BLaER1 treated with 17β-estradiol and CSF1 and Interleukin-3, amounts not matched to agents 10 nM and 100 nM (cell line): ENCODE results near the gene NTM.

Experiments
- H3K27ac ChIP-seq, 11 experiments: shearing (Covaris generic); formaldehyde crosslinking; 2 replicates each; pipeline ENCODE4 v1.8.1; 2022
- H3K27me3 ChIP-seq, 11 experiments: shearing (Covaris generic); formaldehyde crosslinking; 2 replicates each; pipeline ENCODE4 v1.8.1; 2022
- H3K36me3 ChIP-seq, 11 experiments: shearing (Covaris generic); formaldehyde crosslinking; 2 replicates each; pipeline ENCODE4 v1.8.1; 2022
- H3K4me1 ChIP-seq, 10 experiments: shearing (Covaris generic); formaldehyde crosslinking; 2 replicates each; pipeline ENCODE4 v1.8.1; 2022
- H3K4me2 ChIP-seq, 11 experiments: shearing (Covaris generic); formaldehyde crosslinking; 2 replicates each; pipeline ENCODE4 v1.8.1; 2022
- H3K4me3 ChIP-seq, 10 experiments: shearing (Covaris generic); formaldehyde crosslinking; 2 replicates each; pipeline ENCODE4 v1.8.1; 2022
- H3K9ac ChIP-seq, 11 experiments: shearing (Covaris generic); formaldehyde crosslinking; 2 replicates each; pipeline ENCODE4 v1.8.1; 2022
- H3K9me3 ChIP-seq, 11 experiments: shearing (Covaris generic); formaldehyde crosslinking; replicated peaks in 1 of 11; 2 replicates each; pipeline ENCODE4 v1.8.1; 2022
- H4K20me1 ChIP-seq, 11 experiments: shearing (Covaris generic); formaldehyde crosslinking; 2 replicates each; pipeline ENCODE4 v1.8.1; 2022
- Cebpa-rat ChIP-seq, 11 experiments: shearing (Covaris generic); IDR thresholded peaks; 2 replicates each; pipeline ENCODE4 v1.8.1; 2022

Gene NTM

GRCh38 chr11:131723088-131723487, 352.7 kb downstream of the NTM start:
- peaks cover 0 to 6% (median 0%) of the 10 kb centered on the region in 10 experiments; a peak in 1 of 20 replicates for H3K4me1 ChIP-seq
- no peak overlapping the region for H3K4me2 ChIP-seq
- H3K36me3 ChIP-seq = no peaks in the 10 kb centered on the region
- no peak for TF ChIP-seq Cebpa-rat (IDR thresholded peaks at IDR 0.05)
- no peak overlapping the region for H3K27ac ChIP-seq
- no peak overlapping the region for H3K4me3 ChIP-seq
- H3K9me3 ChIP-seq = no peaks in the 10 kb centered on the region
- H3K9ac ChIP-seq = no peak overlapping the region
- H3K27me3 ChIP-seq = no peaks in the 10 kb centered on the region
- no peaks in the 10 kb centered on the region for H4K20me1 ChIP-seq

GRCh38 chr11:131724436-131724975, 354.1 kb downstream of the NTM start:
- Histone ChIP-seq H3K9ac (no peak overlapping the region), H3K9me3 (no peaks in the 10 kb centered on the region), H3K4me1 (peaks cover 0 to 6% (median 0%) of the 10 kb centered on the region in 10 experiments; a peak in 1 of 20 replicates), H3K4me3 (no peak overlapping the region), H3K36me3 (no peaks in the 10 kb centered on the region), H4K20me1 (no peaks in the 10 kb centered on the region), H3K27me3 (no peaks in the 10 kb centered on the region), H3K27ac (no peak overlapping the region), H3K4me2 (peak overlapping the region in 2 of 11 experiments; percentile 4 to 12; a peak in 2 of 22 replicates)
- no peak for TF ChIP-seq Cebpa-rat (IDR thresholded peaks at IDR 0.05)

DNA sequence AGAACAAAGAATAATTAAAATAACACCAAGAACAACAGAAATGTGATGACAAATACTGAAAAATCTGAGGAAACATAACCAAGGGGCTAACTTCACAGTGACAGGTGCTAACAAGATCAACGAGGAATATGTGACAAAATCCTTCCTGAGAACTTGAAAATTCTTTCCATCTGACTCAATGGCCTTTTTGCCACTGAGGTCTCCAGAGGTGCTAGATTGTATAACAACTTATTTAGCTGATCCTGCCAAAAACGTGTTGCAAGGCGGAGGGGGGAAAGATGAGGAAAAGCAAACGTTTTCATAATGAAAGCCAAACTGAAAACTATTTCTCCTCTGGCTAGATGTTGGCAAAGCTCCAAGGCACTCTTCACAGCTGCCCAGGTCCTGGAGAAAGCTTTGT, 364.5 kb downstream of the NTM start:
- Histone ChIP-seq H3K4me1 (no peaks in the 10 kb centered on the region), H3K4me3 (no peak overlapping the region), H3K36me3 (no peaks in the 10 kb centered on the region), H3K9me3 (no peaks in the 10 kb centered on the region), H3K4me2 (no peak overlapping the region), H4K20me1 (no peaks in the 10 kb centered on the region), H3K9ac (no peak overlapping the region), H3K27ac (no peak overlapping the region), H3K27me3 (peaks cover 0 to 7% (median 0%) of the 10 kb centered on the region in 11 experiments; a peak in 3 of 22 replicates)
- TF ChIP-seq Cebpa-rat (IDR thresholded peaks at IDR 0.05) = no peak

DNA sequence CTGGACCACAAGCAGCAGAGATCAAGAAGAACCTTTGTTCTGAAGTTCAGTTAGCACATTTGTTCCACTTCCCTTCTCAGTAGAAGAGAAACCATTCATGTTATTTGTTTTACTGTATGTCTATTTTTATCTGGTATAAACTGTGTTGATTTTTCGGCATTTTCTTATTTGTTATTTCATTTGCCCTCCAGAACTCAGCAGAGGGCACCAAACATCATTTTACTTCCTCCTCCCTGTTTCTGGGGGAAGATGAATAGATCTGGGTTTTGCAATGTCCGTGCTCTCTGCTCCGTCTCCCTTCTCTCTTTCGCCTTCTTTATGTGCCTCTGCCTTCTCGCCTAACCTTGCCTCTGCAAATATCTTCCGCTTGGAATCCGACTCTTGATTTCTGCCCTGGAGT, 366.9 kb downstream of the NTM start:
- no peak overlapping the region for H3K9ac ChIP-seq
- H3K9me3 ChIP-seq = no peaks in the 10 kb centered on the region
- H3K27me3 ChIP-seq = peaks cover 0 to 7% (median 0%) of the 10 kb centered on the region in 11 experiments; a peak in 3 of 22 replicates
- no peak overlapping the region for H3K27ac ChIP-seq
- H3K4me2 ChIP-seq = no peak overlapping the region
- no peaks in the 10 kb centered on the region for H4K20me1 ChIP-seq
- no peak for TF ChIP-seq Cebpa-rat (IDR thresholded peaks at IDR 0.05)
- H3K4me1 ChIP-seq = no peaks in the 10 kb centered on the region
- H3K4me3 ChIP-seq = no peak overlapping the region
- no peaks in the 10 kb centered on the region for H3K36me3 ChIP-seq

DNA sequence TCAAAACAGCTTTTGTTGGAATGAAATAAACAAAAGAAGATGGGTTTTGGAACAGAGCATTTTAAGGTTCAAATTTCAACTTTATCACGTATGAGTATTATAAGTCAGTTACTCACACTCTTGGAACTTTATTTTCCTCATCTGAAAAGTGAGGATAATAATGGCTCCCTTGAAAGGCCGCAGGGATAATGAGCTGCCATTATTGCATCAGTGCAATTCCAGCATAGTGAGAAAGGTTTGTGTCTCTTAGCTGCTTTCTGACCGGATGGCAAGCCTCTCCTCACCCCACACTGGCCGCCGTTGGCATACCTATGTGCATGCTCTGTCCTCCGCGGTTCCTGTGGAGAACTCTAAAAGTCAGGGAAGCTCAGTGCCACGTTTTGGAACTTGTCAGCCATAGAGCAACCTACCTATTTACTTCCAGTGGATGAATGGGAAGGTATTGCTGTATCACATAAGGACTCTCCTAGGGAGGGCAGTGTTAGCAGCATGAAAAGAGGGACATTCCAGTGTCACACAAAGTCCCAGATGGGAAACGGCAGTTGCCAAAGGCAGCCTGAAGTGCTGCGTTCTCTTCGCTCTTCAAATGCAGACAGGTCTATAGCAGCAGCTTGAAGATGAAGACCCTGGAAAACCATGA, 368.9 kb downstream of the NTM start:
- no peak overlapping the region for H3K4me2 ChIP-seq
- H3K4me1 ChIP-seq = no peaks in the 10 kb centered on the region
- no peak for TF ChIP-seq Cebpa-rat (IDR thresholded peaks at IDR 0.05)
- H3K4me3 ChIP-seq = no peak overlapping the region
- peaks cover 0 to 7% (median 0%) of the 10 kb centered on the region in 11 experiments; a peak in 3 of 22 replicates for H3K27me3 ChIP-seq
- no peaks in the 10 kb centered on the region for H3K9me3 ChIP-seq
- H4K20me1 ChIP-seq = no peaks in the 10 kb centered on the region
- H3K9ac ChIP-seq = no peak overlapping the region
- no peak overlapping the region for H3K27ac ChIP-seq
- H3K36me3 ChIP-seq = no peaks in the 10 kb centered on the region

DNA sequence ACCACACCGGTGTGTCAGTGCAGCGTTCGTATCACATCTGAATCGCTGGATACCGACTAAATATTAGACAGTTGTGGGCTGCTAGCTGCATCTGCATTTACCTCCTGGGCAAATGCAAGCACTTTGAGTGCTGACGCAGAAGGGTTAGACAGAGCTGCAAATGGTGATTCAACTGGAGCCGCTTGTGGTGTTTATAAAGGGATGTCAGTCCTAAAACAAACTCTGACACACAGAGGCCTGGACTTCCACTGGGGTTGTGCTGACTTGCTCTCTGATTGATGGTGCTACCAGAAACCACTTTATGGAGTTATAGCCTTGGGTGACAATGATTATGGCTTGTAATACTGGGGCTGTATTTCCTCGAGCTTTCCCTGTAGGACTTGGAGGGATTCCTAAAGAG, 374.4 kb downstream of the NTM start:
- H3K9me3 ChIP-seq = no peaks in the 10 kb centered on the region
- H3K27me3 ChIP-seq = no peaks in the 10 kb centered on the region
- no peak overlapping the region for H3K4me3 ChIP-seq
- H3K4me1 ChIP-seq = peaks cover 0 to 9% (median 0%) of the 10 kb centered on the region in 10 experiments; a peak in 2 of 20 replicates
- TF ChIP-seq Cebpa-rat (IDR thresholded peaks at IDR 0.05) = no peak
- H3K9ac ChIP-seq = no peak overlapping the region
- peaks cover 0 to 5% (median 0%) of the 10 kb centered on the region in 11 experiments; a peak in 1 of 22 replicates for H4K20me1 ChIP-seq
- H3K27ac ChIP-seq = no peak overlapping the region
- no peaks in the 10 kb centered on the region for H3K36me3 ChIP-seq
- no peak overlapping the region; a peak in 1 of 22 replicates for H3K4me2 ChIP-seq

DNA sequence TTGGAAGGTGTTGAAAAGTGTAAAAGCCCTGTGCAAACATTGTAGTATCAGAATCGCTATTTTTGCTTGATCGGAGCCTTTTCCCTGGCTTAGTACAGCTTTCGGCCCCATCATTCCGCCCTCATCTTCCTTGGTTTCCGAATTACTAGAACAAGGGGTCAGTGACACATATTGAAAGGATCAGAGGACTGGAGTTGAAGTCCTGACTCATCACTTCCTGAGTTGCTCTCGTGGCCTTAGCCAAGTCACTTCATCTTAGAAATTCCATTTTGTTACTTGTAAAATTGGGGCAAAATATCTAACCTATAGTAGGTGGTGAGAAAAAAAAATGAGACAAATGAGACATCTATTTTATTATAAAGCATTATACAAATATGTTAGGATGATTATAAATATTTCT, 375.0 kb downstream of the NTM start:
- no peak overlapping the region for H3K4me3 ChIP-seq
- peaks cover 0 to 9% (median 0%) of the 10 kb centered on the region in 10 experiments; a peak in 2 of 20 replicates for H3K4me1 ChIP-seq
- TF ChIP-seq Cebpa-rat (IDR thresholded peaks at IDR 0.05) = no peak
- no peaks in the 10 kb centered on the region for H3K9me3 ChIP-seq
- no peak overlapping the region; a peak in 1 of 22 replicates for H3K4me2 ChIP-seq
- peaks cover 0 to 5% (median 0%) of the 10 kb centered on the region in 11 experiments; a peak in 1 of 22 replicates for H4K20me1 ChIP-seq
- no peaks in the 10 kb centered on the region for H3K36me3 ChIP-seq
- no peak overlapping the region for H3K27ac ChIP-seq
- H3K27me3 ChIP-seq = no peaks in the 10 kb centered on the region
- no peak overlapping the region for H3K9ac ChIP-seq

DNA sequence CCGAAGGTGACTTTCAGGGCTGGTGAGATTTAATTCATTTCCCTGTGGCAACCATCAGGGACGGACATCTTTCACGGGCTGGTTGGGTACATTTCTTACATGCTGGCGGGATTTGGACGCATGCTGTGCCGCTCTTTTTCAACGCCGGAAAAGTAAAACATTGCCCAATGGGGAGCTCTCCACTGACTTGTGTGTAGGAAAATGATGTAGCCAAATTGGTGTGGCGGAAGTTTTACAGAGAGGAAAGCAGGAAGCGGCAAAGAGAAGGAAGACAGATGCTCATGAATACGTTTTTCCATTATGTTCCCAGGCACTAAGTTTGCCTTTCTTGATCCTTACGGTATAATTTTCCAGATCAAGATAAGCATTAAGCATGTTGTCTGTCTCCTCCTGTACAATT, 375.8 kb downstream of the NTM start:
- Histone ChIP-seq H3K27me3 (no peaks in the 10 kb centered on the region), H3K4me2 (no peak overlapping the region), H3K36me3 (no peaks in the 10 kb centered on the region), H3K9ac (no peak overlapping the region), H3K9me3 (no peaks in the 10 kb centered on the region), H4K20me1 (peaks cover 0 to 5% (median 0%) of the 10 kb centered on the region in 11 experiments; a peak in 1 of 22 replicates), H3K4me1 (peaks cover 0 to 9% (median 0%) of the 10 kb centered on the region in 10 experiments; a peak in 2 of 20 replicates), H3K27ac (no peak overlapping the region), H3K4me3 (no peak overlapping the region)
- no peak for TF ChIP-seq Cebpa-rat (IDR thresholded peaks at IDR 0.05)

- H3K27ac ChIP-seq = no peak overlapping the region
- no peaks in the 10 kb centered on the region for H3K36me3 ChIP-seq
- H3K9me3 ChIP-seq = peaks cover 0 to 7% (median 0%) of the 10 kb centered on the region in 11 experiments; a peak in 2 of 22 replicates
- no peak overlapping the region for H3K4me3 ChIP-seq
- no peak for TF ChIP-seq Cebpa-rat (IDR thresholded peaks at IDR 0.05)
- peaks cover 0 to 5% (median 0%) of the 10 kb centered on the region in 11 experiments; a peak in 1 of 22 replicates for H4K20me1 ChIP-seq
- no peak overlapping the region for H3K4me2 ChIP-seq
- no peak overlapping the region for H3K9ac ChIP-seq
- no peaks in the 10 kb centered on the region for H3K27me3 ChIP-seq
- peaks cover 0 to 9% (median 0%) of the 10 kb centered on the region in 10 experiments; a peak in 2 of 20 replicates for H3K4me1 ChIP-seq
Observed at GRCh38 chr11:131748151-131749050, 378.0 kb downstream of the NTM start.
